ENCODE data around the gene ACTN1.

ACTN1 gene

DNA sequence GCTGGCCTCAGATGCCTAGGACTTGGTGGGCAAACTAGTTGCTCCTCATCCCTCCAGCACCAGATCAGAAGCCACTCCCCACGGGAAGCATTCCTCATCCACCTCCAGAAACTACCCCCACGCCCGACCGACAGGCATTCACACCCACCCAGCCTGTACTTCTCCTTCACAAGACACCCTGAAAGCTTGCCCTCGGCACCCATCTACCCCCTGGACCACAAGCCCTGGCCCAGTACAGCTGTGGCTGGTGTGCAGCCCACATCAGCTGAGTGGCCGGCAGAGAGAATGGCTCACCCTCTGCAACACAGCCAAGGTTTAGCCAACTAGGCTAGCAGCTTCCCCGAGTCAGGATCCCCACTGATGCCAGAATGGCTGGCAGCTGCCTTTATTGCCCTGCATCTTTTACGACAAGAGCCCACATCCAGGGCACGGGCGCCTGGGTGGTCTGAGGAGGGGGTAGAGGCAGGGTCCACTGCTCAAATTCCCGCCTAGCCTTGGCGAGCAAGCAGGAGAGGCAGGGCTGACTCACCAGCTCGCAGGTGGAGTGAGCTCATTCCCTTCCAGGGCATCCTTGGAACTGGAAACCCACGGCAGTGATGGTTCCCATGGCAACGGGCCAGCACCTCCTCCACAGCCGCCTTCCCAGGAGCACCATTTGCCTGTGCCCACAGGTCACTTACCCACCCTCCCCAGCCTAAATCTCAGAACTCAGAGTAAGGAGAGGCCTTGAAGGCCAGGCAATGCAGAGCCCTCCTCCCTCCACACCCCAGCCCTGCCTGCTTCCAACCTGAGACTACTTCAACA lies 17.1 kb downstream of the ACTN1 start:
- TF ChIP-seq, protein P1, sequence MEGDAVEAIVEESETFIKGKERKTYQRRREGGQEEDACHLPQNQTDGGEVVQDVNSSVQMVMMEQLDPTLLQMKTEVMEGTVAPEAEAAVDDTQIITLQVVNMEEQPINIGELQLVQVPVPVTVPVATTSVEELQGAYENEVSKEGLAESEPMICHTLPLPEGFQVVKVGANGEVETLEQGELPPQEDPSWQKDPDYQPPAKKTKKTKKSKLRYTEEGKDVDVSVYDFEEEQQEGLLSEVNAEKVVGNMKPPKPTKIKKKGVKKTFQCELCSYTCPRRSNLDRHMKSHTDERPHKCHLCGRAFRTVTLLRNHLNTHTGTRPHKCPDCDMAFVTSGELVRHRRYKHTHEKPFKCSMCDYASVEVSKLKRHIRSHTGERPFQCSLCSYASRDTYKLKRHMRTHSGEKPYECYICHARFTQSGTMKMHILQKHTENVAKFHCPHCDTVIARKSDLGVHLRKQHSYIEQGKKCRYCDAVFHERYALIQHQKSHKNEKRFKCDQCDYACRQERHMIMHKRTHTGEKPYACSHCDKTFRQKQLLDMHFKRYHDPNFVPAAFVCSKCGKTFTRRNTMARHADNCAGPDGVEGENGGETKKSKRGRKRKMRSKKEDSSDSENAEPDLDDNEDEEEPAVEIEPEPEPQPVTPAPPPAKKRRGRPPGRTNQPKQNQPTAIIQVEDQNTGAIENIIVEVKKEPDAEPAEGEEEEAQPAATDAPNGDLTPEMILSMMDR (IDR thresholded peaks at IDR 0.05; ENCODE audit: borderline replicate concordance, control extremely low read depth, extremely low read depth, insufficient read depth, missing control alignments): no peak
- DNase-seq (ENCODE audit: low spot score): no peak
- in situ Hi-C loops (cut with MboI; ENCODE audit: low sequenced_read_pairs, unreplicated experiment): no loop called here

DNA sequence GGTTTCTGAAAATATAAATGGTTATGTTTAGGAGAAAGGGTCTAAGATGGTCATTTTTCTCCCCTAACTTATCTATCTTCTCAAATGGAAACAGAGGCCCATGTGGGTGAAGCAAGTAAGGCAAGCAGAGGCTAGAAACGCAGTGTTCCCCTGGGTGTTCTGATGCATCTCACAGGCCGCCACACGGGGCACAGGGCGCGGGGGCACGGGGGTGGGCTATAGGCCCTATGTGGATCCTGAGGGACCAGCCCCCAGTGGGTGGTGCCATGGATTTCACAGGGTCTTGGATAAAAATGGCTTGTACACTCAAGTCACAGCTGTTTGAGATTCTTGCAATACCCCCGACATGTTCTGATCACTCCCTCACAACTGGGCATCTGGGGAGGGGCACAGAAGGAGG lies 17.7 kb downstream of the ACTN1 start:
- DNase-seq (ENCODE audit: low spot score): no peak
- TF ChIP-seq, protein P1 (IDR thresholded peaks at IDR 0.05; ENCODE audit: borderline replicate concordance, control extremely low read depth, extremely low read depth, insufficient read depth, missing control alignments): no peak
- in situ Hi-C loops (cut with MboI; ENCODE audit: low sequenced_read_pairs, unreplicated experiment): no loop called here

DNA sequence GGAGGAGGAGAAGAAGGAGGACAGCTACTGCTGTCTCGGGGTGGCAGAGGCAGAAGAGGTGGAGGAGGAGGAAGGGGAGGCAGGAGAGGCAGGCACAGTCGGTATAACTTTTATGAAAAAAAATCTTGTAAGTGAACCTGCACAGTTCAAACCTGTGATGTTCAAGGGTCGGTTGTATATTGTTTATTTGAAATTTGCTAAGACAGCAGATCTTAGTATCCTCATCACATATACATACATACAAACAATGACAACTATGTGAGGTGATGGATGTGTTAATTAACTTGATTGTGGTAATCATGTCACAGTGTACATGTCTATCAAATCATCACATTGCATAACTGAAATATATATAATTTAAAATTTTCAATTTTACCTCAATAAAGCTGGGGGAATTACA lies 19.0 kb downstream of the ACTN1 start:
- no peak for DNase-seq (ENCODE audit: low spot score)
- TF ChIP-seq, protein P1 (IDR thresholded peaks at IDR 0.05; ENCODE audit: borderline replicate concordance, control extremely low read depth, extremely low read depth, insufficient read depth, missing control alignments): no peak
- in situ Hi-C loops (cut with MboI; ENCODE audit: low sequenced_read_pairs, unreplicated experiment): no loop called here

DNA sequence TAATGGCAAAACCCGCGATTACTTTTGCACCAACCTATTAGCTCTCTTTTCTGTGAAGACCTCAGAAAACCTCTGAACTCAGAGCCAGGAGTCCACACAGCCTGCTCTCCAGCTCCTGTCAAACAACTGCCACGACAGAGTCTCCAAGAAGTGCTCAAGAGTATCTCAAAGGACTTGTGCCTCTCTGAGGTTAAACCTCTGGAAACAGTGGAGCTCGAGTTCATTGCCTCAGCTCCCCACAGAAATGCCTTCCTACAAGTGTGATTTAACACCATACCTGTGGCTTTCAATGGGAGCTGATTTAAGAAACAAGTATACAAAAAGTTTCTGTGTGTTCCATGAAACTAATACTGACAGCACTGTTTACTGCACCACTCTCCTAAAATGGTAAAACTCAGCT lies 20.1 kb downstream of the ACTN1 start:
- in situ Hi-C loops (cut with MboI; ENCODE audit: low sequenced_read_pairs, unreplicated experiment): no loop called here
- DNase-seq (ENCODE audit: low spot score): no peak
- TF ChIP-seq, protein P1 (IDR thresholded peaks at IDR 0.05; ENCODE audit: borderline replicate concordance, control extremely low read depth, extremely low read depth, insufficient read depth, missing control alignments): no peak

DNA sequence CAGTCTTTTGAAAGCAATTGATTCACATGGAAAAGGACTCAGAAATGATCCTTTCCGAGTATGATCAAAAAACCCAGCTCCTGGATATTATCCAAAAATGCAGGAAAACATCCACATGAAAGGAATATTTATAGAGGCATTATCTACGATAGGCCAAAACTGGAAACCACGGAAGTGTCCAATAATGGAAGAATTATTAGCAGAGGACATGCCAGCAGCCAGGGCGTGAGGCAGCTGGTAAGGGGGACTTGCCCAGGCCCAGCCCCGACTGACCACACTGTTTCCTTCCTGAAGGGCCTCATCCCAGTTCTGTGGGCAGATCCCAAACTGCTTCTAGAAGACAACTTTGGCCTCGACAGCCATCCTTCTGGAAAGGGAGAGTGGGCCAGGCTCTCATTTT lies 20.5 kb downstream of the ACTN1 start:
- DNase-seq (ENCODE audit: low spot score): no peak
- in situ Hi-C loops (cut with MboI; ENCODE audit: low sequenced_read_pairs, unreplicated experiment): no loop called here
- TF ChIP-seq, protein P1 (IDR thresholded peaks at IDR 0.05; ENCODE audit: borderline replicate concordance, control extremely low read depth, extremely low read depth, insufficient read depth, missing control alignments): no peak

DNA sequence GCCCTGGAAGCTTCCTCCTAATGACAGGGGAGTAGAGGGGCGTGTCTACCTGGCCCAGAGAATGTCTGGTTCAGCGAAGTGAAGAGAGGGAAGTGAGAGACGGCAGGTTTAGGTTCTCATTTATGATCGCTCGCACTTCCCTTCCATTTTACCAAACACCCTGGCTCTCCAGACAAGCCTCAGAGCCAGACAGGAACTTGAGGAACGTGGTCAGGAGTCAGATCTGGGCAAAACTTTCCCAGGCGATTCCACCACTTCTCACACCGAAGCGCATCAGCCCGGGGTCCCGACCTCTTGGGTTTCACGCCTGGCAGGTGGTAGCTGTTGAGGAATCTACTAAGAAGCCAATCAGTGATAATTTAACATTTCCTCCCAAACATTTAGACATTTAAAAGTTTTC lies 21.3 kb downstream of the ACTN1 start:
- in situ Hi-C loops (cut with MboI; ENCODE audit: low sequenced_read_pairs, unreplicated experiment): no loop called here
- DNase-seq (ENCODE audit: low spot score): no peak
- TF ChIP-seq, protein P1 (IDR thresholded peaks at IDR 0.05; ENCODE audit: borderline replicate concordance, control extremely low read depth, extremely low read depth, insufficient read depth, missing control alignments): no peak

Measured in GM13976 (cell line).